SU-DHL-6 (cell line): ENCODE results near the gene DCAF15.

Experiments
- EZH2phosphoT487 ChIP-seq: fragments of 200-600 bp; sonication (generic), shearing (Covaris generic); conservative IDR thresholded peaks from 2 replicates; pipeline ENCODE4 v1.6.1; 2018; ENCODE audit warnings: mild to moderate bottlenecking, antibody characterized with exemption, low read length, moderate library complexity, mixed read lengths
- TF ChIP-seq, protein P1 (sequence below): fragments of 200-600 bp; sonication (generic); IDR thresholded peaks from one replicate; pipeline ENCODE4 v1.5.1; 2017; ENCODE audit warnings: antibody characterized with exemption, mild to moderate bottlenecking, low read length, moderate library complexity; ENCODE audit not compliant: insufficient read depth, poor library complexity, severe bottlenecking

DNA sequence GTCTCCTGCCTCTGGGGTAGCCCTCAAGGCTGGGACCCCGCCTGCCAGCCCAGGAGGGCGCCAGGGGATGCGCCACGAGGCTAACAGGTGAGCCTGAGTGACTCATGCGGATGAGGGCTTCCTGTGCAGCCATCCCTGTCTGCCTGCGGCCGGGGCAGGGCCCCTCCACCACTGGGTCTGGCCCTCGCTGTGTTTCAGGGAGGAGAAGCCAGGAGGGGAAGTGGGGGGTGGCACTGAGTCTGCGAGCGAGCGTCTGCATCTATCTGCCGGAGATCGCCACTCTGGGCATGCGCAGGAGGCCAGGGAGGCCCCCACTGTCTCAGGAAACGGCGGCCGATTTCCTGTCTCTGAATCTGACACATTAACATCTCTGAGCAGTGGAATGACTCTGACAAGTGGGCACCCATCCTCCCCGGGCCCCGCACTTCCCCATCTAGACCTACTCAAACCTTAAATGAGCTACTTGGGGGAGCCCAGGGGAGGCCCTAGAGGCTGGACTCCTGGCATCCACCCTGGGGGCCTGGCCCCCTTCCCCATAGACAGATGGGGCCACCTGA is 34.1 kb downstream of the DCAF15 start:
- TF ChIP-seq, protein P1, sequence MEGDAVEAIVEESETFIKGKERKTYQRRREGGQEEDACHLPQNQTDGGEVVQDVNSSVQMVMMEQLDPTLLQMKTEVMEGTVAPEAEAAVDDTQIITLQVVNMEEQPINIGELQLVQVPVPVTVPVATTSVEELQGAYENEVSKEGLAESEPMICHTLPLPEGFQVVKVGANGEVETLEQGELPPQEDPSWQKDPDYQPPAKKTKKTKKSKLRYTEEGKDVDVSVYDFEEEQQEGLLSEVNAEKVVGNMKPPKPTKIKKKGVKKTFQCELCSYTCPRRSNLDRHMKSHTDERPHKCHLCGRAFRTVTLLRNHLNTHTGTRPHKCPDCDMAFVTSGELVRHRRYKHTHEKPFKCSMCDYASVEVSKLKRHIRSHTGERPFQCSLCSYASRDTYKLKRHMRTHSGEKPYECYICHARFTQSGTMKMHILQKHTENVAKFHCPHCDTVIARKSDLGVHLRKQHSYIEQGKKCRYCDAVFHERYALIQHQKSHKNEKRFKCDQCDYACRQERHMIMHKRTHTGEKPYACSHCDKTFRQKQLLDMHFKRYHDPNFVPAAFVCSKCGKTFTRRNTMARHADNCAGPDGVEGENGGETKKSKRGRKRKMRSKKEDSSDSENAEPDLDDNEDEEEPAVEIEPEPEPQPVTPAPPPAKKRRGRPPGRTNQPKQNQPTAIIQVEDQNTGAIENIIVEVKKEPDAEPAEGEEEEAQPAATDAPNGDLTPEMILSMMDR, result no peak
- TF ChIP-seq EZH2phosphoT487, result no peak
